GM12892 (cell line): ENCODE measurements around the gene SPATA13.

ENCODE experiments used
- POLR2A ChIP-seq: IDR thresholded peaks from 2 replicates; pipeline ENCODE4 v1.6.1; 2011; ENCODE audit warnings: low read depth, low read length, control low read depth
- POLR2AphosphoS5 ChIP-seq: IDR thresholded peaks from 2 replicates; pipeline ENCODE4 v1.6.1; 2011; ENCODE audit warnings: low read depth, low read length, control low read depth
- TAF1 ChIP-seq: IDR thresholded peaks from 2 replicates; pipeline ENCODE4 v1.6.1; 2011; ENCODE audit warnings: low read depth, mild to moderate bottlenecking, control low read depth, low read length, borderline replicate concordance

GRCh38 chr13:24250376-24251057 lies 90.0 kb downstream of the SPATA13 start:
- no peak for TF ChIP-seq POLR2AphosphoS5
- TF ChIP-seq TAF1 = no peak
- no peak for TF ChIP-seq POLR2A
